GM18873 (cell line): ENCODE results near the gene CPA1.

Experiments used
- ATAC-seq: cut with Tn5 transposase; IDR thresholded peaks from one replicate; pipeline ENCODE4 v1.9.1; 2021; ENCODE audit warnings: mild to moderate bottlenecking, moderate library complexity, moderate number of reproducible peaks; ENCODE audit not compliant: unreplicated experiment, low FRiP score

The CPA1 gene

DNA sequence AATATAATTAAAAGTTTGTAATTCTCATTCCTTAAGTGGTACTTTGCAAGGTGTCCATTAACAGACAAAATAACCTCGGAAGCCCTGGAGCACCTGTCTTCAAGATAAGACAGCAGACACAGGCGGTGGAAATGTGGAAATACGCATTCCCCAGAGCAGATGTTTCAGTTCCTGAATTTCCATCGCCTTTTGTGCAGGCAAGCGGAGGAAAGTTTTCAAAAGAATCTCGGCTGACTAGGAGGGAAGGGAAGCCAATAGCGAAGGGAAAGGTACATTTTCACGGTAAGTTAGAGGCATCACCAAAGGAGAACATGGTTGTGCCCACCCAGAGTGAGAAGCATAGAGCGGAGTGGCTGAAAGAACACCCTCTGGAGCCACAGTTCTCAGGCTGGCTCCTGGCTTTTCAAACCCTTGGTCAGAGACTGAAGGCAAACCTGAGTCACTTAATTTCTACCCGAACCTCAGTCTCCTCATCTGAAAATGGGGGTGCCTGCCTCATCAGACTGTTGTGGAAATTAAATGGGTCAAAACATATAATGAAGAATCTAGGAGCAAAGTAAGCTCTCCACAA lies 13.6 kb downstream of the CPA1 start:
- no peak for ATAC-seq

DNA sequence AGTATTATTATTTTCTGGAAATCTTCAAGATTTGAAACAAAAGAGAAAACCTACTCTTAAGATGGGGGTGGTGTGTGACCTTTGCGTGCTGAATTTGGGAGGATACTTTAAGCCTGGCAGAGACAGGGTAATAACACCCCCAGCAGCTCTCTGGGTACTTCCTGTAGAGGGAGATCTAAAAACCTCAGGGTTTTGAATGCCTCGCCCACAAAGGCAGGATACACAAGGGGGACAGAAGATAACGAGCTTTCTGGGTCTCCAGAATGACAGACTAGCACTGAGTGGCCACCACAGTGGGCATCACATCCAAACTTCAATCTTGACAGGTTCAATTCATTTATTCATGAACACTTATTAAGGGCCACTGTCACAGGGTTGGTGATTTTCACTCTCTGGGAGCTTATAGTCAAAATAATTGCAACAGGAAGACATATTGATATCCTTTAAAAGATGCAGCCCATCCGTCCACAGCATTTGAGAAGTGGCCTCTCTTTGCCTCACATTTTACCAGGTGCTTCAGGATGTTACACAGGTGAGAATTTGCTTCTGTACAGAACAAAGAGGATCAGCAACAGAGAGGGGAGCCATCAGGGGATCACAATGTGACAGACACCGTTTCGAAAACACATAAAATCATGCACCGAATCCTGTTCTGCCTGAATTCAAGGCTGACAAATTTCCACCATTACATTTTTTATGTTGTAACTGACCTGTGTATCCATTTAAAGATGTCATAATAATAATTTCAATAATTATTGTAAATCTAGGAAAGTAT lies 14.3 kb downstream of the CPA1 start:
- ATAC-seq, result no peak

DNA sequence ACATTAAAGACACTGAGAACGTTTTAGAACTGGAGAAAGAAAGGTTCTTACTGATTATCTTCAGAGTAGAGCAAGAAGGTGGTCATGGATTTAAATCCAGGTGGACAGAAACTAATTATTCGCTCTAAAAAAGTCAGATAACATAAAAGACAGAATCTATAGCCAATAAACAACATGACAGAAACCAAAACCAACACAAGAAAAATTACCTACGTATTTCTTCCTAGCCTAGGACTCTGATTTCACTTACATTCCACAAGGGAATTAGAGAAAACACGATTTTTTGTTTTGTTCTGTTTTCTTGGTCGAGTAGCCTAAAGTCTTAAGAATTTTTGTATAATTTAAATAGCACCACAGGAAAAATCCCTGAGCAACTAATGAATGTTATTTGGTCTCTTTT lies 15.1 kb downstream of the CPA1 start:
- ATAC-seq, result no peak

DNA sequence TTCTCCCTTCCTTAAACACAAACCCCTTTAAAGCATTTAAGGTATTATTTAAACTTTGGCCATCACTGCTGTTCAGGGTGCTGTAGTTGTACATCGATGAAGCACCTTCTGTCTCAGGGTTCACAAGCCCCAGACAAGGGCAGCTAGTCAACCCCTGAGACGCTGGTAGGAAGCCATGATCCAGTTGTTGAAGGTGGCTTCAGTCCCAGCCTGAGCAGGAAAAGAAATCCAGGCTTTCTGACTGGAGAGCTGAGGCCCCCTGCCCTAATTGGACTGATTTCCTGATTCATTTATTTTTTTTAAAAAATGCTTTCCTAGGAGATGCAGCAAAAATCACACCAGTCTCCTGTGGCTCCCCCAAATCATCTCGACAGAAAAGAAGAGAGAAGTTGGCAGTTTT lies 15.8 kb downstream of the CPA1 start:
- no peak for ATAC-seq

DNA sequence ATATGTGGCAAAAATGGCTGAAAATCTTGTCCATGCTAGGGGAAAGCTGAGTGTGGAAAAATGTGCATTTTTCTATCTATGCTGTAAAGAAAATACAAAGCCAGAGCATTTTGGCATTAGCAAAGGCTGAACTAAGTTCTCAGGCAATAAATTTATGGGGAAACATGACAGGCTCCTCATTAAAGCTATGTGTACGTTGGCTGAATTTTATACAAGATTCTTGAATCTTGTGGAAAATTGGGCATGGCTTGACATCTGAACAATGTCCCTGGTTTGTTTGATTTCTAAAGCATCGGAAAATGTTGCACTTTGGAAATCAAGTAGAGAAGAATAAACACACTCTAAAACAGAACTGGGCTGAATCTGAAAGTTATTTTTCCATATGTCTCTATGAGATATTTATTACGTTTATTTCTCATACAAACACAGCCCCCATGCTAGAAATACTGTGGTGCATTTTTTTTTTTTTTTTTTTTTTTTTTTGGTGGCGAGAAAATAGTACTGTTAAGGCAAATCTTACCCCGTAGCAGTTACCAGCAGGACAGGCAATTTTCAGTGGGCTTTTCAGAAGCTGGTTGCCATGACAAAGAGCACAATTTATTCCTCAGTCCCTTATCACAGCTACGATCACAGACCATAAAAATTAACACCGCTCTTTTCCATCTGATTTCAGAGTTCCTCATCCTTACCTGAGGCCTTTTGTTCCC lies 16.9 kb downstream of the CPA1 start:
- ATAC-seq, result no peak

DNA sequence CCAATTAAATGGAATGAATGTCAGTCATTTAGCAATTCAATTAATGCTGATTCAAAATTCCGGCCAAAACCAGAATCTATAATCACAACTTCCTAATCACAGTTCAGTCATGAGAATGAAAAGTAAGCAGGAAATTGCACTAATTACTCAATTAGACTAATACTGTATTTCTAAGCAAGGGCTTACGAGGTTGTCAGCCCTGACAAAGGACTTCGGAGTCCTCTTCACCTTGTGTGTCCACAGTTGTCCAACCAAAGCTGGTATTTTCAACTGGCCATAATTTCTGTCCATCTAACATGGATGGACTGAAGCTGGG lies 17.4 kb downstream of the CPA1 start:
- ATAC-seq, result no peak

DNA sequence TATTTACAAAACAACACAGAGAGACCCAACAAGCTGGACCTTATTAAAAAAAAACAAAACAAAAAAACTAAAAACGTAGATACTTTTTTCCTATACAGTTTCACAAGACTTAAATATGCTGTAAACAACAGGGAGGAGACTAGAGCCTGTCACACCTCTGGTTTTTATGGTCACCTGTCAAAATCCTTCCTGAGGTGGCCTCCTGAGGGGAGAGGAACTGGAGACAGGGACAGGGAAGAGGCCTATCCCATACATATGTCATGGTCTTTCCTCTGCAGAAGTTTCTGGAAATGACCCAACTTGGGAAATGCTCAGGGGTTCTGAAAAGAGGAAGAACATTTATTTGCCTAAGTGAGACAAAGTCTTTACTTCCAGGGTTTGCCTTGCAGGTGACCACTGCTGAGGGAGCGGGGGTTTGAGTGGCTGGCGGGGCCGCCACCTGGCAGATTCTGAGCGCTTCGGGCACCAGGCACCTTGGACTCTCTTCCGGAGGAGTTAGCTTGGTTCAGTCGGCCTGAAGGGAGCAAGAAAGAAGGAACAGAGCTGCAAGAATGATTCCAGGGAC lies 18.3 kb downstream of the CPA1 start:
- no peak for ATAC-seq

DNA sequence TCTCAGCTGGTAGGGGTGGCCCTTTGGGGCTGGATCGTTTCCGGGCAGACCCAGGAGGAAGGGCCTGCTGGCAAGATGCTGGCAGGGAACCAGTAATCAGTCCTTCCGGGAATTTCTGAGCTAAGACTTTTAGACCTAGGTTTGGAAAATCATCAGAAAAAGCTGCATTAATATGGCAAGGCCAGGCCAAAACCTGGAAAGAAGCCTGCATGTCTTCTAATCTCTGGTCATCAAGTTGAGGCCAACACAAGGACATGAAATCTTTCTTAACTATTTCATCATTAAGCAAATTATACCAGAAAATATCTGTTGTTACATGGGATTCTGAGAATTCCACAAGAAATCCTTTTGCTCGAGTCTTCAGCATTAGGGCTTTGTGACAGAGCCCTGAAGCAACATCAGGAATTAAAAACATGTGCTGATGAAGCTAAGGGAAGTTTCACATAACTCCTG lies 19.9 kb downstream of the CPA1 start:
- ATAC-seq, result no peak

DNA sequence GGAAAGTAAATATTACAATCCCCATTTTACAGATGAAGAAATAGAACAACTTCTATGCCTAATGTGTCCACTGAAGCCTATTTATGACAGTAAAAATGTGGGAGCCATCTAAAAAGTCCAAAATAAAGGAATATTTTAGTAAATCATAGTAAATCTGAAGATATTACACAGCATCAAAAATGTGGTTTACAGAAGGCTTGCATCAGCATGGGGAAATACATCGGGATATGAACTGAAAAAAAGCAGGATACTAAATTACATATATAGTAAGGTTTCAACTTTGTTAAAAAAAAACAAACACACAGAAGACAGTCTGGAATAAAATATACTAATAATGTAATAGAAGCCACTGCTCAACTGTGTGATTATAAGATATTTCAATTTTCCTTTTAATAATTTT lies 20.8 kb downstream of the CPA1 start:
- no peak for ATAC-seq

DNA sequence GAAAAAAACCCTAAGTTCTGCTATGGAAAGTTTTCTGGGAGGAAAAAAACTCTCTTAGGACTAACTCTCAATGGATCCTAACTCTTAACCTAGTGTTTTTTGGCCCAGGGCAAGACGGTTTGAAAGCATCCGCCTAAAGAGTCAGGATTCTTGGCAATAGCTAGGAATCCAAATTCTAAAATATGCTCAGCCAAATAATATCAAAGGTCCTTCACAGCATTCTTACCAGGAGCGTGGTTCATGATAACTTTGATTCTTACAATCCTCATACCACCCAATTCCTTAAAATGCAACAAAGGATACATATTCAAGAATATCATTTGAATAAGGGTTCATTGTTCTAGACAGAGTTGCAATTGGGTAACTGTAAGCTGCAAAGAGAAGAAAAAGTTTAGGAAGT lies 21.3 kb downstream of the CPA1 start:
- no peak for ATAC-seq

DNA sequence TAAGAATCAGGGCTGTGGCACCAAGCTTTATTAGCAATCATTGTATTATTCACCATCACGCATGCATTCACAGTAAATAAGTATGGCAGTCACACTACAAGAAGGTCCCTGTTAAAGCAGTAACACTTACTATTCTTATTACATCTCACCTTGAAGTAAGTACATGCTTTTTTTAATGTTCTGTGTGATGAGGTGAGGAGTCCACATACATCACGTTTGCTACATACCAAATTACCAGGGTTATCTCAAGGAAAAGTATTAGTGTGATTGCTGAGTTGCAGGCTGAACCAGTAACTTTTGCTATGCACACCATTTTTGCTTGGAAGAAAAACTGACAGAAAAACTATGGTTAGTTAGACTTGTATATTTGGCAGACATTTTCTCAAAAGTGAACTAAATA lies 24.7 kb downstream of the CPA1 start:
- no peak for ATAC-seq

DNA sequence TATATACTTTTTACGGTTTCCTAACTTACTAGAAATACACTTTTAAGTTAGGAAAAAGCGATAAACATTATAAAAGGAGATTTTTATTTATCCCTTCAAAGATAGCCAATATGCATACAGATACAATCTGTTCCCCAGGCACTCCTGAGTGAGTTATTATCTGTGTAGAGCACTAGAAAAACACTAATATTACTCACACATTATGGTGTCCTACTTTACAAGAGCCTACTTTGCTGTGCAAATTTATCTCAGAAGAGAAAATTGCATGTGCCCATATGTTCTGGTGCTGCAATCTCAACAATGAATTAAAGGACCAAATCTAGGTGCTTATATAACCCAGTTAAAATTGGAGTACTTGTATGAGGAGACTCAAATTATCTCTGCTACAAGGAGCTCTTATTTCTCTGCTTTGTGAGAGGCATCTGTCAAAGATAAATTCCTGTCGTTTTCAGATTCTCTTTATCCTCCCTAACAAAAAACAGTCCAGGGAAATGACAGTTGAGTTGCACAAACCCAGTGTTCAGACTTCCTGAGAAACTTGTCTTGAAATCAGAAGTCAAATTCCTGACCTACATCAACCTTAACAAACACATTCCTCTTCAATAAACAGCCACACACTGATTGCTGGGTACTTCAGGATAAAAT lies 28.9 kb downstream of the CPA1 start:
- ATAC-seq, result no peak

DNA sequence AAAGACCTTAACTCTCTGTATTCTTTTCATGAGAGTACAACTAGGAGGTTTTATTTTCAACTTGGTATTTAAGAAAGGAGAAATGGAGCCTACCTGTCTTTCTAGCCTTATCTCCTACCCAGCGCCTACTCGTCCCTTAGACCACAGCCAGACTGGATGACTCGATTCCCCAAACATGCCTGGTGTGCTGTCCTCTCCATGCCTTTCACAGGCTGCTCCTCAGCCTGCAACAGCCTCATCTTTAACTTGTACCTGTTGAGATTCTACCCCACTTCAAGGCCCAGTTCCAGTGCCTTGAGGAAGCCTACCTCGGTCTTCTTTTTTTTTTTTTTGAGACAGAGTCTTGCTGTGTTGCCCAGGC lies 29.4 kb downstream of the CPA1 start:
- ATAC-seq, result no peak

DNA sequence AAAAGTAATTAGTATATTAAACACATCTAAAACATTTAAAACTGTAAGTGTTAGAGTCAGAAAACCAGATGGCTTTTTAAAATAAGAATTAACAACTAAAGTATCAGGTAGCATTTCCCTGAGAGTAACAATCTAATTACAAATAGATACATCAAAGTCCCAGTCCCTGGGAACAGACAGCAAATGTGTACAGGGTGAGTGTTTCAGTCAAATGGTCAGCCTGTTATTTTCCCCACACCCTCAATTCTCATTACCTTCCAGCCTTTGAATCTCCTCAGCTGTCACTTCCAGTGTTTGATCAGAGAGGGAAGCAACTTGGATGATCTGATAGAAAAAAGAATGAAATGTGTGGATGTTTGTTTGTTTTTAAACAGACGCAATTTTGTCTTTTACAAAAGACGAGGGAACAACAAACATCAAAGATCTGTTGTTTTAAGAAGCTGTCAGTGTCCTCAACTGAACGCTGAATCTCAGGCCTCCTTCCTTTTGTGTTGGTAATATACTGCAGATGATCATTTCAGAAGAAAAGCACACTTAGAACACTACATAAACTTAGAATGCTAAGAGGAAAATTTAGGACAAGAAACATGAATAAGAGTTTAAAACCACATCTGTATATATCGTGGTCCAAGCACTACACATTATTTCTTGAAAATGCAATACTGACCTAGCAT lies 30.7 kb downstream of the CPA1 start:
- ATAC-seq, result no peak

DNA sequence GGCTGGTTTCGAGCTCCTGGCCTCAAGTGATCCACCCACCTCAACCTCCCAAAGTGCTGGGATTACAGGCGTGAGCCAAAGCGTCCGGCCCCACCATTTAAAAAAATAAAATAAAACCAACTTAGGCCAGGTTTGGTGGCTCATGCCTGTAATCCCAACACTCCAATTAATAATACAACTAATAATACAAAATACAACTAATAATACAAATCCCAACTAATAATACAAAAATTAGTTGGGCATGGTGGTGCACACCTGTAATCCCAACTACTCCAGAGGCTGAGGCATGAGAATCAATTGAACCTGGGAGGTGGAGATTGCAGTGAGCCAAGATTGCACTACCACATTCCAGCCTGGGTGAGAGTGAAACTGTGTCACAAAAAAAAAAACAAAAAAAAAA lies 32.9 kb downstream of the CPA1 start:
- ATAC-seq, result no peak

DNA sequence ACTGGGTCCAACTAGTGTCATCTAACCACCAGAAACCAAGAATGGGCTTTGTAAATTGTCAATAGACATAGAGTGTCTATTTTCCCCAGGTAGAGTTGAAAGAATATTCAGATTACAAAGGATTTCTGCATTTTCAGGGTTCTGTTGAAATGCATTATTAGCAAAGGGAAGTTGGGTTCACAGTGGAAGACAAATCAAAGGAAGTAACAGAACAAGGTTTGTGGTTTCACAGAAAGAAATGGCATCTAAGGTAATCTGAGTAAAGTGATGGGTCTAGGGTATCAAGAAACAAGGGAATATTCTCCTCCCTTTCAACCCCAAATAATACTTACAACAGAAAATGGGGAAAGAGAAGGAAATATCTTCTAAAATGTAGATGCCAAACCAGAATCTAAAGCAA lies 34.7 kb downstream of the CPA1 start:
- ATAC-seq, result no peak

DNA sequence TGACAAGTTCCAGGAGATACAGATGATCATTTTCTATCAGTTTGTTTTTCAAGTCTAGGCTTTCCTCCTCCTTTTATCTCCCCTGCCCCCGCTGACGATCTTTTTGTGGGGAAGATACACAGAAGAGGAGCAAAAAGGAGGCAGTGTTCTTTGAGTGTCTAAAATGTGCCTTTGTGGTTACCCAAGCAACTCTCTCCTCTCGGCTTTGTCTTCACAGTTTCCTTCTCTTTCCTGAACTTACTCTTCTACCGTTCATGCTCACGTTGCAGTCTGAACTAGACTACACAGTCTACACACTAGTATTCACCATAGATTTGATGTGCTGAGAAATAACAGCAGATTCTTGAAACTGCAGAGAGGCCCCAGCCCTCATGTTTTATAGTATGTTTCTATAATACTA lies 36.9 kb downstream of the CPA1 start:
- no peak for ATAC-seq

DNA sequence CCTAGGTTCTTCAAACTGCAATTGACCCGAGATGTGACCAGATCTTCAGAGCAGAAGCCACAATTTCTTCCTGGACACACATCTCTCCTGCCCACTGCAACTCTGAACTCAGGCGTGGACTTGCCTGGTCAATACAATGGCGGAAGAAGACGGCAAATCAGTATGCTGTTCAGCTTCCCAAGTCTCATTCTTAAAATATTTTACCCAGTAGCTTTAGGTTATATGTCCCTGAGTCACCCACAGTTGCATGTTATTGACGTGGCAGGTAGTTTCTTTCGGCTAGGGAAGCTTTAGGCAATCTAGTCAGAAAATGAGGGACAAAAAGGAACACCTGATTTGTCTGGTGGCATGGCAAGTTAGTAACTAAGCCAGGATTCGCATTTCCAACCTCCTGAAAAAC lies 38.0 kb downstream of the CPA1 start:
- ATAC-seq, result no peak

DNA sequence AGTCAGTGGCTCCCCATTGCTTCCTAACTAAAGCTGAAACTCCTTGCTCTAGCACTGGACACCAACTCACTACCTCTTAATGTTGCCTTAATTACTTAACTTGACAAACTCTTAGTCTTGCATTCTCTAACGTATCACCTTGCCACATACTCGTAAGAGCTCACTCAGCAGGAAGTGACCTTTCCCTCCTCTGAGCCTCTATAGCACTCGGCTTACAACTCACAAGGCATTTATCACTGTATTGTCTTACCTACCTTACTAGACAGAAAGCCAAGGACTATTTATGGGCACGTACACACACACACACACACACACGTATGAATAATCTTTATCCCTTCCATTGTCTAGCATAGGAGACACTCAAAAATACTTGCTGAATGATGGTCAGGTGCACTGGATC lies 39.4 kb downstream of the CPA1 start:
- ATAC-seq, result no peak

DNA sequence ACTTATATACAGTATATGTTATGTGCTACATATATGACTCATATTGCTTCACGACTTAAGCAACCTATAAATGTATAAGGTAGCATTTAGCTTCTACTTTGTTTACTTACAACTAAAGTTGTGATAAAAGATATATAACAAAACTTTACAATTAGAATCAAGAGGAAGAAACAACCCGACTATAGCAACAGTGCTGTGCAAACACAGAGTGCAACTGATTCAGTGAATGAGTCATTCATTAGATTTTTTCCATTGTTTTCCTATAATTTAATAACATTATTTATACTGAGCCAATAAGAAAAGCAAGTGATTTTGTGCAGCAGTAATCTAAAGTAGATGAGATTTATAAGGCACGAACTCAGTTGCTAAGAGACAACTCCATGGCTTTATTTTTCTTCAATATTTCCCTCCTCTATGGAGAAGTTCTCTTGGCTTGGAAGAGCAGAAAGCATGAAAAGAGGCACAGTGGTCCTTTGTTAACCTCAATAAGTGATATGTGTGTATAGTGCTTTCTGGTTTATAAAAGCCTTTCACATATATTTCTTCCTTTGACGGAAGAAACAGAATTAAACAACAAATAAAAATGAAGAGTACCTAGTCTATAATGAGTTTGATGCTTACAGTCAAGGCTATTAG lies 40.8 kb downstream of the CPA1 start:
- ATAC-seq, result no peak
